Kidney (tissue), 14 donors: ENCODE results near the gene HSPA12A. TPM values are rescaled to one million over a fixed set of nuclear protein-coding genes. Genes with fewer than 3 reads are reported as not detected.
A peak's percentile ranks its signal among the peaks of the same experiment; 100 is the strongest.

Source experiments
- DNase-seq, 5 donors: peaks; one replicate each; pipeline ENCODE4 v3.0.0-alpha.2; 2013 to 2020
- FAIRE-seq: peaks from 2 replicates; lab custom pipeline; 2012; peaks lifted over from hg19 to GRCh38; lab: Jason Lieb, UNC
- H3K27ac ChIP-seq, 2 donors: one replicate each; pipeline ENCODE4 v1.7.0; 2013; ENCODE audit warnings: low read depth in 2 of 2, low read length in 2 of 2, inconsistent platforms in 1 of 2
- H3K27me3 ChIP-seq: one replicate; pipeline ENCODE4 v1.7.1; 2013; ENCODE audit warnings: low read length, inconsistent platforms; ENCODE audit not compliant: control insufficient read depth, insufficient read depth
- H3K36me3 ChIP-seq, 3 donors: one replicate each; pipeline versions ENCODE4 v1.7.0 to v1.7.1; 2013; ENCODE audit warnings: low read length in 3 of 3, control low read depth in 1 of 3, inconsistent platforms in 1 of 3; ENCODE audit not compliant: insufficient read depth in 3 of 3, control insufficient read depth in 2 of 3
- H3K4me1 ChIP-seq, 3 donors: one replicate each; pipeline versions ENCODE4 v1.7.0 to v1.7.1; 2013; ENCODE audit warnings: low read length in 3 of 3, inconsistent platforms in 1 of 3, low read depth in 1 of 3; ENCODE audit not compliant: control insufficient read depth in 2 of 3, insufficient read depth in 2 of 3
- H3K4me3 ChIP-seq, 3 donors: one replicate each; pipeline versions ENCODE4 v1.7.0 to v1.8.1; 2013; ENCODE audit warnings: low read length in 3 of 3, control low read depth in 1 of 3, inconsistent platforms in 1 of 3
- H3K9ac ChIP-seq, 3 donors: one replicate each; pipeline versions ENCODE4 v1.7.0 to v1.7.1; 2013; ENCODE audit warnings: low read length in 3 of 3, control low read depth in 1 of 3, inconsistent platforms in 1 of 3
- H3K9me3 ChIP-seq, 3 donors: one replicate each; pipeline versions ENCODE4 v1.7.0 to v1.7.1; 2013; ENCODE audit warnings: low read length in 3 of 3, control low read depth in 1 of 3, inconsistent platforms in 1 of 3; ENCODE audit not compliant: control insufficient read depth in 2 of 3, insufficient read depth in 1 of 3
- intact Hi-C: fragments of 100-400 bp; cut with DNase I; formaldehyde crosslinking; loops from one replicate; pipeline ENCODE4 v1.11.1; 2022
- polyA plus RNA-seq: library from polyadenylated mRNA; stranded (reverse); fragments of 350-450 nt; fragmentation: Illumina TruSeq; extraction: RNeasy Lipid Tissue Mini Kit (QIAGEN cat#74804); gene quantifications from one replicate; pipeline ENCODE4 v1.2.3, GENCODE V29; 2014; ENCODE audit warnings: low read depth, low replicate concordance; ENCODE audit not compliant: insufficient read depth
- total RNA-seq: library from RNA; stranded (reverse); fragmentation: NEBNext Ultra II Directional; extraction: Animal tissue kit (Norgen Biotek cat#: 25700); gene quantifications from one replicate; pipeline ENCODE4 v1.2.1, GENCODE V29; 2021
- TF ChIP-seq, protein P1 (sequence below): IDR thresholded peaks from 3 replicates; pipeline ENCODE4 v1.5.1; 2012; ENCODE audit warnings: mild to moderate bottlenecking, moderate library complexity, borderline replicate concordance; ENCODE audit not compliant: insufficient read depth; ENCODE audit errors: extremely low read depth
- donor health status: control.
- donor health status: control.
- donor health status: control.
- donor health status: control.
- donor health status: control.
- donor health status: DM: yes; HTN: yes; CAD: no.
- donor health status: Normal renal cell carcinoma (clear cell type).

HSPA12A gene
- total and polyA plus RNA-seq, 2 donors from 2014 or later: 18.9 to 33.5 TPM

DNA sequence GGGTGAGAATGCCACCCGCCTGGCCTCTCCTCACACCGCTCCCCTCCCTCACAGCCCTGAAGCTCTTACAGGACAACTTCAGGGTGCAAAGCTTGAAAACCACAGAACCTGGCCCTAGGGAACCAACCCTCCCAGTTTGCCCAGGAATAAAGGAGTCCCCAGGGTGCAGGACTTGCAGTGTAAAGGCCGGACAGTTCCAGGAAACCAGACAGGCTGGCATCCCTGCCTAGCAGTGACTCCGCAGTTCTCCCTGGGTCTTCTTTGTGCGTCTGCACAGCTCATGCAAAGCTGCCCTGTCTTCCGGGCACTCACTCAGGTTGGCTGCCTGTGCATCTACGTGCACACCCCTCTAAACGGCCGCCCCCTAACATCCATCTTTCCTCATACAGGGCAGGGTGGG lies 36.1 kb downstream of the HSPA12A start:
- H3K9ac ChIP-seq: no peak overlapping the region
- peaks cover 0 to 17% (median 14%) of the 10 kb centered on the region in 3 donors for H3K4me1 ChIP-seq
- TF ChIP-seq, protein P1, sequence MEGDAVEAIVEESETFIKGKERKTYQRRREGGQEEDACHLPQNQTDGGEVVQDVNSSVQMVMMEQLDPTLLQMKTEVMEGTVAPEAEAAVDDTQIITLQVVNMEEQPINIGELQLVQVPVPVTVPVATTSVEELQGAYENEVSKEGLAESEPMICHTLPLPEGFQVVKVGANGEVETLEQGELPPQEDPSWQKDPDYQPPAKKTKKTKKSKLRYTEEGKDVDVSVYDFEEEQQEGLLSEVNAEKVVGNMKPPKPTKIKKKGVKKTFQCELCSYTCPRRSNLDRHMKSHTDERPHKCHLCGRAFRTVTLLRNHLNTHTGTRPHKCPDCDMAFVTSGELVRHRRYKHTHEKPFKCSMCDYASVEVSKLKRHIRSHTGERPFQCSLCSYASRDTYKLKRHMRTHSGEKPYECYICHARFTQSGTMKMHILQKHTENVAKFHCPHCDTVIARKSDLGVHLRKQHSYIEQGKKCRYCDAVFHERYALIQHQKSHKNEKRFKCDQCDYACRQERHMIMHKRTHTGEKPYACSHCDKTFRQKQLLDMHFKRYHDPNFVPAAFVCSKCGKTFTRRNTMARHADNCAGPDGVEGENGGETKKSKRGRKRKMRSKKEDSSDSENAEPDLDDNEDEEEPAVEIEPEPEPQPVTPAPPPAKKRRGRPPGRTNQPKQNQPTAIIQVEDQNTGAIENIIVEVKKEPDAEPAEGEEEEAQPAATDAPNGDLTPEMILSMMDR: no peak
- H3K27me3 ChIP-seq: no peaks in the 10 kb centered on the region
- peaks cover 0 to 2% (median 2%) of the 10 kb centered on the region in 3 donors for H3K36me3 ChIP-seq
- H3K4me3 ChIP-seq: no peak overlapping the region
- H3K9me3 ChIP-seq: no peaks in the 10 kb centered on the region
- DNase-seq (no peak), FAIRE-seq (no peak)
- H3K27ac ChIP-seq: no peak overlapping the region
- intact Hi-C loops: no loop called here

DNA sequence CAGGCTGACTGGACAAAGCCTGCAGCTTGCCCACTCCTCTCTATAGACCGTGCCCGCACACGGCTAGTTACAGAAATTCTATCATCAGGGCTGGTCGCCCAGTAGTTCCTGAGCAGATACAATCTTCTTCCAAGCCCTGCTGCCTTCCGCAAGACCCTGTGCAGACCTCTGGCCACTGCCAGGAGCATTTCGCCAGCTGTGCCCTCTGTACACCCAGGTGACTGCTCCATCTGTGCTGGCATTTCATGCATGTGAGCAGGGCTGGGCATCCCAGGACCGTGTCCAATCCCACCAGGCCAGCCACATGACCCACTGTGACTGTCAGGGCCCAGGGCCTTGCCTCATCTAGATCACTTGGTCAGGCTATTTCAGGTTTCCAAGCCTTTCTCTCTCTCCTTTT lies 36.9 kb downstream of the HSPA12A start:
- TF ChIP-seq, protein P1: no peak
- peaks cover 0 to 10% (median 2%) of the 10 kb centered on the region in 3 donors for H3K36me3 ChIP-seq
- no peaks in the 10 kb centered on the region for H3K27me3 ChIP-seq
- no peak overlapping the region for H3K9ac ChIP-seq
- intact Hi-C loops: no loop called here
- FAIRE-seq: no peak
- peak overlapping the region in 1 of 2 donors; percentile 29 for H3K27ac ChIP-seq
- H3K4me1 ChIP-seq: peaks cover 0 to 12% (median 9%) of the 10 kb centered on the region in 3 donors
- H3K9me3 ChIP-seq: no peaks in the 10 kb centered on the region
- no peak overlapping the region for H3K4me3 ChIP-seq
- DNase-seq: no peak

DNA sequence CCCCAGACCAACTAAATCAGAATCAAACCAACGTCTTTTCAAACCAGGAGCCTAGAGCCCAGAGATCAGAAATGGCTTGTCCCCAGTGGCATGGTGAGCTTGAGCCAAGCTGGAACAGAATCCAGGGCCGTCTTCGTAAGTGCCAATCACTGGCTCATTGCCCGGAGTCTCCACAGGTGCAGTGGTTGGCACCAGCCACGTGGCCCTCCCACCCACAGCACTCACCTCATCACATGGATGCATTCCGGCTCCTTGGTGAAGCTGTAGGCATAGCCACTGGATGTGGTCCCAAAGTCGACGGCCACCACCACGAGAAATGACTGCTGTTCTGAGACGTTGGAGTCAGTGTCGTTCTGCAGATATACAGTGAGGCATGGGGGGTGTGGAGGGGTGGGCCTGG lies 37.4 kb downstream of the HSPA12A start:
- DNase-seq (no peak), FAIRE-seq (no peak)
- intact Hi-C loops: no loop called here
- H3K36me3 ChIP-seq: peaks cover 0 to 11% (median 2%) of the 10 kb centered on the region in 3 donors
- H3K27me3 ChIP-seq: no peaks in the 10 kb centered on the region
- H3K9ac ChIP-seq: no peak overlapping the region
- H3K4me1 ChIP-seq: peaks cover 0 to 6% (median 4%) of the 10 kb centered on the region in 3 donors
- no peak overlapping the region for H3K4me3 ChIP-seq
- peak overlapping the region in 1 of 2 donors; percentile 29 for H3K27ac ChIP-seq
- H3K9me3 ChIP-seq: no peaks in the 10 kb centered on the region
- TF ChIP-seq, protein P1: no peak

DNA sequence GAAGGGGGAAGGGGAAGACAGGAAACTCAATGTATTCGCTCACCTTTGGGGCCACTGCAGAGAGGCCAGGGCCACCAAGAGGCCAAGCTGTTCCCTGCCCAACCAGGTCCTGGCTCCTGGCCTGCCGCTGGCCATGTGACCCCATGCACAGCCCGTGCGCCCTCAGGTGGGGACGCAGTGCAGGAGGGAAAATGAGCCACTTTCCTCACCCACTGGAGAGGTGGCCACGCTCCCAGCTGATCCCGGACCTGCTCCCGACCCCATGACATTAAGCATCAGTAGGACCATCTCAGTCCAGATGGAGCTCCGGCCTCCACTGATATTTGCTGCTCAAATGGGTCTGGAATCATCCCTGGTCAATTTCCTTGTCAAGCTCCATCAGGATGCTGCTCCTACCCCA lies 40.2 kb downstream of the HSPA12A start:
- H3K9ac ChIP-seq: no peak overlapping the region

More for the DNA sequence above, 40.2 kb downstream of the HSPA12A start:
- Histone ChIP-seq H3K27ac (no peak overlapping the region), H3K36me3 (peaks cover 2 to 12% (median 11%) of the 10 kb centered on the region in 3 donors), H3K4me3 (no peak overlapping the region), H3K4me1 (peaks cover 0 to 3% (median 3%) of the 10 kb centered on the region in 3 donors), H3K27me3 (no peaks in the 10 kb centered on the region), H3K9me3 (no peaks in the 10 kb centered on the region)
- no peak for DNase-seq
- TF ChIP-seq, protein P1: no peak
- intact Hi-C loops: no loop called here
- FAIRE-seq: no peak
